Measurements from ENCODE around the gene OR2A25. TPM values are rescaled to one million over a fixed set of nuclear protein-coding genes. Genes with fewer than 3 reads are reported as not detected.

The OR2A25 gene
- total RNA-seq, 4 donors from 2014 or later, result not detected

- no peak for DNase-seq
- H3K4me1 ChIP-seq, result no peaks in the 10 kb centered on the region
- no peak overlapping the region for H3K4me3 ChIP-seq
- no peaks in the 10 kb centered on the region for H3K36me3 ChIP-seq
- H3K27ac ChIP-seq, result no peak overlapping the region
- no peak for TF ChIP-seq POLR2A (IDR thresholded peaks at IDR 0.05)
- TF ChIP-seq, protein P1, sequence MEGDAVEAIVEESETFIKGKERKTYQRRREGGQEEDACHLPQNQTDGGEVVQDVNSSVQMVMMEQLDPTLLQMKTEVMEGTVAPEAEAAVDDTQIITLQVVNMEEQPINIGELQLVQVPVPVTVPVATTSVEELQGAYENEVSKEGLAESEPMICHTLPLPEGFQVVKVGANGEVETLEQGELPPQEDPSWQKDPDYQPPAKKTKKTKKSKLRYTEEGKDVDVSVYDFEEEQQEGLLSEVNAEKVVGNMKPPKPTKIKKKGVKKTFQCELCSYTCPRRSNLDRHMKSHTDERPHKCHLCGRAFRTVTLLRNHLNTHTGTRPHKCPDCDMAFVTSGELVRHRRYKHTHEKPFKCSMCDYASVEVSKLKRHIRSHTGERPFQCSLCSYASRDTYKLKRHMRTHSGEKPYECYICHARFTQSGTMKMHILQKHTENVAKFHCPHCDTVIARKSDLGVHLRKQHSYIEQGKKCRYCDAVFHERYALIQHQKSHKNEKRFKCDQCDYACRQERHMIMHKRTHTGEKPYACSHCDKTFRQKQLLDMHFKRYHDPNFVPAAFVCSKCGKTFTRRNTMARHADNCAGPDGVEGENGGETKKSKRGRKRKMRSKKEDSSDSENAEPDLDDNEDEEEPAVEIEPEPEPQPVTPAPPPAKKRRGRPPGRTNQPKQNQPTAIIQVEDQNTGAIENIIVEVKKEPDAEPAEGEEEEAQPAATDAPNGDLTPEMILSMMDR (IDR thresholded peaks at IDR 0.05), result no peak
- H3K27me3 ChIP-seq, result no peaks in the 10 kb centered on the region
- no peaks in the 10 kb centered on the region for H3K9me3 ChIP-seq
Observed at GRCh38 chr7:144118341-144118740, 48.7 kb downstream of the OR2A25 start.

DNA sequence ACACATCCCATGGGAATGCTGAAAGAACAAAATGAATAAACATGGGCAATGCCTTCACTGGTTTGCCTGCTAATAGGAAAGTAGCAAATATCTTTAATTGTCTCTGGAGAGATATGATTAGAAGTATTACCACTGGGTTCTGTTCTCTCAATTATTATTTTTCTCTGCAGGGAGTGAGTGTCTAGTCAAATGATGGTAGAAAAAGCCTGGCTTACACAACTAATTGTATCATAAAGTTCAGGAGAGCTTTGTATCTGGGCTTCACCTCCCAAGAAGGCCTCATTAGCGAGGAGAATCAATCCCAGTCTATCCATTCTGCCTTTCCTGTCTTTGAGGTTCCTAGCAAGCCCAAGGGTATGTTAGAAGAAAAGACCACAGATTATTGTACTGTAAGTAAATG, 53.3 kb downstream of the OR2A25 start, which contains the start of gene OR2A14:
OR2A14 (plus strand) TSS at position 301 of the 400 bp plus-strand sequence. CDS start 5,937 bp downstream, outside the sequence.
- Histone ChIP-seq H3K4me3 (no peak within 1 kb of the TSS), H3K9me3 (no peaks in the 10 kb centered on the region), H3K4me1 (no peaks in the 10 kb centered on the region), H3K27ac (no peak within 1 kb of the TSS), H3K27me3 (no peaks in the 10 kb centered on the region), H3K36me3 (no peaks in the 10 kb centered on the region)
- TF ChIP-seq, protein P1 (IDR thresholded peaks at IDR 0.05), result no peak
- no peak for TF ChIP-seq POLR2A (IDR thresholded peaks at IDR 0.05)
- no peak for DNase-seq

Small RNAs within 50 kb of the gene (small RNA-seq; reads per million reads assigned to genes)
- gene OR2A41P, result 0 reads per million in 2 donors

Other genes with a start within 250 kb of the OR2A25 start
- gene TCAF1, start 167.6 kb upstream of the OR2A25 start, total RNA-seq, result 10 to 100 TPM; 21.8 to 33.8 (median 24.4) TPM
- gene OR2F2, start 134.6 kb upstream of the OR2A25 start, total RNA-seq, result not detected
- not detected for gene OR2F1, start 115.0 kb upstream of the OR2A25 start, total RNA-seq
- gene OR6B1, start 69.5 kb upstream of the OR2A25 start, total RNA-seq, result not detected
- gene OR2A5, start 20.9 kb upstream of the OR2A25 start, total RNA-seq, result not detected
- gene OR2A12, start 16.5 kb downstream of the OR2A25 start, total RNA-seq, result not detected
- gene OR2A2, start 39.8 kb downstream of the OR2A25 start, total RNA-seq, result not detected
- gene OR2A14, start 53.4 kb downstream of the OR2A25 start, total RNA-seq, result not detected
- gene CTAGE4, start 113.7 kb downstream of the OR2A25 start, total RNA-seq, result 10 to 100 TPM; 13.0 to 33.4 (median 20.3) TPM
- 10 to 100 TPM in 3 of 4 donors, 1 to 10 TPM in 1; 8.3 to 18.9 (median 16.1) TPM for gene ARHGEF35, start 126.0 kb downstream of the OR2A25 start, total RNA-seq
- not detected for gene OR2A42, start 169.8 kb downstream of the OR2A25 start, total RNA-seq
- gene OR2A7, start 195.0 kb downstream of the OR2A25 start, total RNA-seq, result 10 to 100 TPM in 3 of 4 donors, not detected in 1; 10.9 to 40.3 (median 34.3) TPM
- gene CTAGE8, start 199.5 kb downstream of the OR2A25 start, total RNA-seq, result 10 to 100 TPM in 2 of 4 donors, 1 to 10 TPM in 1, not detected in 1; 6.5 to 13.5 (median 10.2) TPM
- not detected for gene OR2A1, start 242.6 kb downstream of the OR2A25 start, total RNA-seq

Data from Peyer's patch (tissue), 4 donors.